ENCODE data around the gene SLC44A4. TPM values are rescaled to one million over a fixed set of nuclear protein-coding genes. Genes with fewer than 3 reads are reported as not detected.

The SLC44A4 gene
- total RNA-seq = 53.7 TPM
- long read RNA-seq, transcript SLC44A4-202 (21 exons, 2,589 nt) = major isoform, 10 of 57 reads
- long read RNA-seq, partial matches to known transcripts = 45 of 57 reads
- long read RNA-seq, other reads (novel, unspliced or antisense) = 2 of 57 reads

GRCh38 chr6:31878726-31879125, at the start of gene SLC44A4:
Gene SLC44A4, minus strand, starts transcription at chr6:31878997. Its CDS starts 17 bp downstream, at chr6:31878980.
- Histone ChIP-seq H3K4me1 (peaks cover 8% of the 10 kb centered on the region), H3K36me3 (peaks cover 46% of the 10 kb centered on the region), H3K4me3 (peak within 1 kb of the TSS; percentile 42), H3K9me3 (no peaks in the 10 kb centered on the region), H3K27me3 (ENCODE audit: low read depth) (no peaks in the 10 kb centered on the region), H3K27ac (peak within 1 kb of the TSS; percentile 53)
- intact Hi-C loops (cut with DNase I) = no loop called here
- TF ChIP-seq CTCF (IDR thresholded peaks at IDR 0.05) = no peak
- DNase-seq = no peak
- ATAC-seq = peak; percentile 67 to 86

GRCh38 chr6:31928672-31928939, 49.8 kb upstream of the SLC44A4 start:
- Histone ChIP-seq H3K4me1 (peaks cover 11% of the 10 kb centered on the region), H3K36me3 (no peaks in the 10 kb centered on the region), H3K4me3 (peak overlapping the region; percentile 58), H3K27me3 (ENCODE audit: low read depth) (no peaks in the 10 kb centered on the region), H3K9me3 (no peaks in the 10 kb centered on the region), H3K27ac (peak overlapping the region; percentile 76)
- no peak for TF ChIP-seq CTCF (IDR thresholded peaks at IDR 0.05)
- intact Hi-C loops (cut with DNase I) = no loop called here
- DNase-seq (no peak), ATAC-seq (no peak)

GRCh38 chr6:31927863-31928671, 49.3 kb upstream of the SLC44A4 start:
- Histone ChIP-seq H3K36me3 (no peaks in the 10 kb centered on the region), H3K4me3 (peak overlapping the region; percentile 58), H3K27ac (peak overlapping the region; percentile 76), H3K27me3 (ENCODE audit: low read depth) (no peaks in the 10 kb centered on the region), H3K4me1 (peaks cover 11% of the 10 kb centered on the region), H3K9me3 (no peaks in the 10 kb centered on the region)
- intact Hi-C loops (cut with DNase I) = no loop called here
- DNase-seq (no peak), ATAC-seq (peak; percentile 25 to 40)
- no peak for TF ChIP-seq CTCF (IDR thresholded peaks at IDR 0.05)

- Histone ChIP-seq H3K4me3 (peak within 1 kb of the TSS; percentile 58), H3K36me3 (no peaks in the 10 kb centered on the region), H3K9me3 (no peaks in the 10 kb centered on the region), H3K27ac (peak within 1 kb of the TSS; percentile 76), H3K27me3 (ENCODE audit: low read depth) (no peaks in the 10 kb centered on the region), H3K4me1 (peaks cover 11% of the 10 kb centered on the region)
- DNase-seq = peak; percentile 63
- peak; percentile 82 to 83 for ATAC-seq
- intact Hi-C loops (cut with DNase I) = no loop called here
- TF ChIP-seq CTCF (IDR thresholded peaks at IDR 0.05) = no peak
Observed at GRCh38 chr6:31927242-31927862, 48.6 kb upstream of the SLC44A4 start, which contains the start of gene C2. Gene C2, plus strand, starts transcription at chr6:31927717. Its CDS starts 36 bp downstream, at chr6:31927753.

- TF ChIP-seq CTCF (IDR thresholded peaks at IDR 0.05) = peak; percentile 18
- Histone ChIP-seq H3K9me3 (no peaks in the 10 kb centered on the region), H3K36me3 (no peaks in the 10 kb centered on the region), H3K4me3 (no peak overlapping the region), H3K4me1 (peaks cover 22% of the 10 kb centered on the region), H3K27me3 (ENCODE audit: low read depth) (no peaks in the 10 kb centered on the region), H3K27ac (no peak overlapping the region)
- intact Hi-C loops (cut with DNase I) = no loop called here
- ATAC-seq = no peak
- no peak for DNase-seq
Observed at GRCh38 chr6:31922942-31923341, 44.1 kb upstream of the SLC44A4 start.
